GM18520 (cell line): ENCODE results near the gene ARSG.
"Not testable (repeated sequence)": the region's sequence is repeated elsewhere in the genome, so short reads cannot be mapped to it uniquely, and the experiment has no call there.

Source experiments
- ATAC-seq: cut with Tn5 transposase; IDR thresholded peaks from one replicate; pipeline ENCODE4 v1.9.1; 2021; ENCODE audit not compliant: unreplicated experiment

ARSG gene

DNA sequence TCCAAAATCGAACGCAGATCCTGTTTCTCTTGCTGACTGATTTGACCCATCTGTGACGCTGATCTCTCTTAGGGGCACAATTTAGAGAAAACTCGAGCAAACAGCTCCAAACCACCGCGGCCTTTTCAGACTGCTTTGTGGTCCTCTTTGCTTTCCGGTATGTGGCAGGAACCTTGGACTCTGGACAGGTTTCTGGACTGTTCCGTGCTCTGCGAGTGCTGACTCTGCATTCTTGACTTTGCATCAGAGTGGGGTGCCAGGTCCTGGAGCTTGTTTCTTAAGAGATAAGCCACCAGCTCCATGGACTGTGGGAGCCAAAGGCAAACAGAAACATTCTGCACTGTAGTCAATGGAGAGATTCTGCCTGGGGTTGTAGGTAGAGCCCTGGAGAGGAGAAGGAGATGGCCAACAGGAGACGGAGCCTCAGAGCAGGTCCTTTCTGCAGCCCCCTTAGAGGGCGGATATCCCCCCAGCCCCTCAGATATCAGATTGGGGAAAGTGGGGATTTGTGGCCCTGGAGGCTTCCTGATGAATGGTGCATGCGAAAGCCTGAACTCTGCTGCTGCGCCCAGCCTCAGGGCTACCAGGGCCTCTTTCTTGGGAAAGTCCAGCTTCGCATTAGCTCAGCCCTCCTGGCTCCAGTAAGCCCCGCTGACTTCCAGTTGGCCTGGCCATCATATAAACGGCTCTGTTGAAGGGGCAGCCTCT, 100.4 kb downstream of the ARSG start:
- ATAC-seq, result no peak

DNA sequence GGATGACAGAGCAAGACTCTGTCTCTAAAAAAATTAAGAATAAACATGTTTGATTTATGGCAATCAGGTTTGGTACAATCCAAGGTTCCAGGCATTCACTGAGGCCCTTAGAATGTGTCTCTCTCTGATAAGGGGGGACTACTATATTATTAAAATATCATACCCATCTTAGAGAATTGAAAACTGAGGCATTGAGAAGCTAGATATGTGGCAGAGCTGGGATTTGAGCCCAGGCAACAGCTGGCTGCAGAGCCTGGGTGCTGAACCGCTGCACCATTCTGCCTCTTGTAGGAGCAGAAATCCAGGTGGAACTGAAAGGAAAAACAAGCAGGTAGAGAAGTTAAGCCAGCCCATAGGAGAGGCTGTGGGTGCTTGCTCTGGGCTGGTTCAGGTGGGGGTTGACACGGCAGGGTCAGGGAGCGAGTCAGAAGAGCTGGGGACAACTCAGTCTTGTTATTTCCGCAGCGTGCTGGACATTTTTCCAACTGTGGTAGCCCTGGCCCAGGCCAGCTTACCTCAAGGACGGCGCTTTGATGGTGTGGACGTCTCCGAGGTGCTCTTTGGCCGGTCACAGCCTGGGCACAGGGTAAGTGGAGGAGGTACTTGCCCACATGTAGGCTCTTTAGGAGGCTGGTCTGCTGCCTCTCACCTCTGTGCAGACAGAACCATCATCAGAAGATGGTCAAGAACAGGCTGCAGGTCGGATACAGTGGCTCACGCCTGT, 103.5 kb downstream of the ARSG start:
- no peak for ATAC-seq

DNA sequence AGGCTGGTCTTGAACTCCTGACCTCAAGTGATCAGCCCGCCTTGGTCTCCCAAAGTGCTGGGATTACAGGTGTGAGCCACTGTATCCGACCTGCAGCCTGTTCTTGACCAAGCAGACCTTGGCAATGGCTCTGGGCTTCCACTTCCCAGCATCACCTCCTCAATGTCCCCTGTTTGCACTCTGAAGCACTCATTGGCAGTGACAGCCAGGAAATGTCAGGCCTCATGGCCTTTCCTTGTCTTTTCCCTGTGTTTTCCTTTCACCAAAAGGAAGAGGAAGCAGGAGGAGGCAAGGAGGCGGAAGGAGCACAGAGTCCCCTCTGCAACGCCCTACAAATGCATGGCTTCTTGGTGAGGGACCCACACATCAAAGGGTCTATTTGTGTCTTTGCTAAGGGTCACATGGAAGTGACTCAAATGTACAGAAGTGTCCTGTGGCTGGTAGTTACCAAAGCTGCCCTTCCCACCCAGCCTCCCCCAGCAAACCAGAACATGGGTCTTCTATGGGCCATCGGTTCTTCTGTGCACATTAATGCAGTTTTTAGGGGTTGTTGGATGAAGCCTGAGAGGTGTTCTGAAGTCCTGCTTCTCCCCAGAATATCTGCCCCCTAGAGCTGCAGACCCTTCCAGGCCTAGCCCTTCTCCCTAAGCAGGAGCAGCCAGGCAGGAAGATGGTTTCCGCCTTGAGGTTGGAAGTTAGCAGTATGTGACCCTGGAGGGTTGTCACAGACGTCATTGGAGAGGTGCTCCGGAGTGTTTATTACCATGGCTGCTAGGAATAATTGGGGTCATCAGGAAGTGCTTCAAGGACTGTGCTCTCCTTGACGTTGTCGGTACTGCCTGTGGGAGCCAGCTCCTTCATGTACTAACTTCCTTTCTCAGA, 105.2 kb downstream of the ARSG start:
- ATAC-seq, result no peak

DNA sequence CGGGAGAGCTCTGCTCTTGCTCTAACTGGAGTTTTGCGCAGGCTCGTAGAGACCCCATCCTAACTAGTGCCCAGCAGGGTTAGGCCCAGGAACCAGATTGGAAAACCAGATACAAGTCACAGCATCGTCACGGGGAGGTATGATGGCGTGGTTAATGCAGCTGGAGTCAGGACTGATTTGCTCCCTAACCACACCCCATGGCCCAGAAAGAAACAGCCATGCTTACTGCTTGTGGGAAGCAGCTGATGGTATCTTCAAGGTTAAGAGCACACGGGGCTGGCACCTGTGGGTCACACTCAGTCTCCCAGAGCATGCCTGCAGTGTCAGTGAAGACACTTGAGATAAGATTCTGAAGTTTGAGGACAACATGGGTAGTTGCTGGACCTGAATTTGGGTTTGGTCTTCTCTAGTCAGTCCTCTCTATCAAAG, 105.8 kb downstream of the ARSG start:
- ATAC-seq, result no peak

DNA sequence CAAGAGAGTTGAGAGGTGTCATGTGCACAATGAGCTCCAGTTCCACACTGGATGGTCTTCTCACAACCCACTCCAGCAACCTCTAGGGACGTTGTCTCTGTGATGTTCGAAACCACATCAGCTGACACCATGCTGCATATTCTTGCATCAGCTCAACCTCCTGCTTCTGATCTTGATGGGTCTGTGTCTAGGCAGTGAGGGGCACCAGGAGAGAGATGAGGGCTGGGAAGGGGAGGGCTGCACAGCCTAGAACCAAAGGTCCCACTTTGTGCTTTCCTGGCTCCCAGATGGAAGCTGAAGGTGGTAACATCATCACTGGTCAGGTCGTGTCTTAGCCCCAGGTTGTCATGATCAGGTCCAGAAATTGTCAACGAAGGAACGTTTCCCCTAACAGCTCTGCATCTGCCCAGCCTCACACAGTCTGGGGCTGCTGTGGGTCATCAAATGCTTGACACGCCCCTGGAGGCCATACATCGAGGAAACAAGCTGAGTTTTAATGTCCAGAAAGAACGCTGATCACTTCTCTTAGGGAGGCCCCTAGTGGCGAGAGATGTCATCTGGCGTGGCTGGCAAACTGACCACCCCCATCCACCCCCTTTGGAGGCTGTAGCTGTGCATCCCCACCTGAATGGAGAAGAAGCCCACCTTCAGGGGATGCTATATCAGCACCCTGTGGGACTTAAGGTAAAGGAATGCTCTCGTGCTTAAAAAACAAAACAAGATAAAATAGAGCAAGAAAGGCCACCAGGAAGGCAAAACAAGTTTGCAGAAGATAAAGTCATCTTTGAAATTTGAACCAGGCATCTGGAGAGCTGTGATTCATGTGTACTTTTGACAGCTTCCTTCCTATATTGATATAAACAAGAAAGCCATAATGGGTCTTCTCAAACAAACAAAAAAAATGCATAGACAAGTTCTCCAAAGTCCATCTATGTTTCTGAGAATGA, 107.7 kb downstream of the ARSG start:
- ATAC-seq, result no peak

GRCh38 chr17:68399638-68400403, 108.5 kb downstream of the ARSG start:
- no peak for ATAC-seq

- ATAC-seq, result no peak
These were observed 109.1 kb downstream of the ARSG start for GRCh38 chr17:68400404-68400735.

- ATAC-seq, result no peak
These were observed 110.0 kb downstream of the ARSG start for GRCh38 chr17:68401288-68401687.

- ATAC-seq, result no peak
These were observed 111.8 kb downstream of the ARSG start for GRCh38 chr17:68403122-68403521.

DNA sequence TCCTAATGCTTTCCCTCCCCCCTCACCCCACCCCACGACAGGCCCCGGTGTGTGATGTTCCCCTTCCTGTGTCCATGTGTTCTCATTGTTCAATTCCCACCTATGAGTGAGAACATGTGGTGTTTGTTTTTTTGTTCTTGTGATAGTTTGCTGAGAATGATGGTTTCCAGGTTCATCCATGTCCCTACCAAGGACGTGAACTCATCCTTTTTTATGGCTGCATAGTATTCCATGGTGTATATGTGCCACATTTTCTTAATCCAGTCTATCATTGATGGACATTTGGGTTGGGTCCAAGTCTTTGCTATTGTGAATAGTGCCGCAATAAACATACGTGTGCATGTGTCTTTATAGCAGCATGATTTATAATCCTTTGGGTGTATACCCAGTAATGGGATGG, 112.5 kb downstream of the ARSG start:
- ATAC-seq, result not testable (repeated sequence)

- not testable (repeated sequence) for ATAC-seq
These were observed 116.4 kb downstream of the ARSG start for GRCh38 chr17:68407656-68408055.

GRCh38 chr17:68413597-68414560, 122.6 kb downstream of the ARSG start:
- ATAC-seq, result not testable (repeated sequence)

DNA sequence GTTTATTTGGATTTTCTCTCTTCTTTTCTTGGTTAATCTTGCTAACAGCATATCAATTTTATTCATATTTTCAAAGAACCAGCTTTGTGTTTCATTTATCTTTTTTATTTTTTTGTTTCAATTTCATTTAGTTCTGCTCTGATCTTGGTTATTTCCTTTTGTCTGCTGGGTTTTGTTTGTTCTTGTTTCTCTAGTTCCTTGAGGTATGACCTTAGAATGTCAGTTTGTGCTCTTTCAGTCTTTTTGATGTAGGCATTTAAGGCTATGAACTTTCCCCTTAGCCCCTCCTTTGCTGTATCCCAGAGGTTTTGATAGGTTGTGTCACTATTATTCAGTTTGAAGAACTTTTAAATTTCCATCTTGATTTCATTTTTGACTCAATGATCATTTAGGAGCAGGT, 123.6 kb downstream of the ARSG start:
- not testable (repeated sequence) for ATAC-seq

DNA sequence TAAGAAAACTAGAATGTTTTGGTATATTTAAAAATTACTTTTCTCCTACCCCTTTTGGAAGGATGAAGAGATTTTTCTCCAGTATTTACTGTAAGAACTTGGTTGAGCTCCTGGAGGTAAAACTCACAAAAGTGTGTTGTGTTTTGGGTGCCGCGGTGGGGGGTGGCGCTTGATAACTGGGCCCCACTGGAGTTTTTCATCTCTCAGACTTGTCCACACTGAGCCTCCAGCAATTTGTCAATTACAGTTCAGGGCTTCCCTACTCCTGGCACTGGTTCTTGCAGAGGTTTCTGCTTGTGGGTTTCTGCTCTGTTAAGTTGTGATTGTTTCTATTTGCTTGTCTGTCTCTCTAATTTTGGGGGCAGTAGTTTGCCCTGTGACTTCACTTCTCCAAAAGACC, 126.0 kb downstream of the ARSG start:
- no peak for ATAC-seq

GRCh38 chr17:68418876-68419275, 127.6 kb downstream of the ARSG start:
- ATAC-seq, result no peak

- ATAC-seq, result no peak
These were observed 128.8 kb downstream of the ARSG start for GRCh38 chr17:68420065-68420464.

- no peak for ATAC-seq
These were observed 130.2 kb downstream of the ARSG start for GRCh38 chr17:68421486-68421885.

GRCh38 chr17:68422821-68423220, 131.5 kb downstream of the ARSG start:
- ATAC-seq, result no peak

DNA sequence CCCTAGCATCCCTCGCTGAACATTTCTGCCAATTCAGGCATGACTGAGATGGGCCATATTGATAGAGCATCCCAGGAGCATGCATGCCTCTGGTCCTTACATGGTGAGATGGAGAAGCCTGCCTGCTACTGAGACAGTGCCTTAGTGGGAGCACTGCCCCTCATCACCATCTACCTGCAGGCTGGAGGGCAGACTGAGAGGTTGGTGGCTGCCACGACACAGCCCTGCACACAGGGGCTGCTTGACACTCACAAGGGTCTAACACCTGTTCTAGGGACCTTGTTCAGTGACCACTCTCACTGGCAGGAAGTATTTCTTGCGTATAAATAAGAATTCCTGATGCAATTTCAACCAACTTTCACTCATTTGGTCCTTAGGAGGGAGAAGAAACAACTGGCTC, 132.0 kb downstream of the ARSG start:
- no peak for ATAC-seq
